Ectodermal cell (in vitro differentiated cells): ENCODE results near the gene BABAM2.
"Not testable (repeated sequence)": the region's sequence is repeated elsewhere in the genome, so short reads cannot be mapped to it uniquely, and the experiment has no call there.

Experiments used
- H3K27ac ChIP-seq: 2 replicates; pipeline ENCODE4 v1.7.0; 2013; ENCODE audit warnings: mild to moderate bottlenecking, low read depth, low read length; ENCODE audit not compliant: insufficient read depth, poor library complexity, severe bottlenecking
- H3K27me3 ChIP-seq: 2 replicates; pipeline ENCODE4 v1.7.0; 2013; ENCODE audit warnings: mild to moderate bottlenecking, low read length; ENCODE audit not compliant: insufficient read depth, control insufficient read depth, poor library complexity, severe bottlenecking
- H3K36me3 ChIP-seq: one replicate; pipeline ENCODE4 v1.7.0; 2013; ENCODE audit warnings: low read length; ENCODE audit not compliant: control insufficient read depth, insufficient read depth
- H3K4me1 ChIP-seq: one replicate; pipeline ENCODE4 v1.7.0; 2013; ENCODE audit warnings: low read length; ENCODE audit not compliant: control insufficient read depth, insufficient read depth
- H3K4me3 ChIP-seq: 2 replicates; pipeline ENCODE4 v1.7.0; 2013; ENCODE audit warnings: low read depth, low read length, control low read depth; ENCODE audit not compliant: insufficient read depth
- H3K9me3 ChIP-seq: 2 replicates; pipeline ENCODE4 v1.7.0; 2013; ENCODE audit warnings: mild to moderate bottlenecking, low read length, moderate library complexity; ENCODE audit not compliant: control insufficient read depth
- WGBS, 2 experiments: methylation state at CpG; one replicate each; pipeline ENCODE4 v1.1.7; 2013; ENCODE audit warnings: missing lambda C conversion rate in 2 of 2; 5-methylcytosine and 5-hydroxymethylcytosine counted together

BABAM2 gene

DNA sequence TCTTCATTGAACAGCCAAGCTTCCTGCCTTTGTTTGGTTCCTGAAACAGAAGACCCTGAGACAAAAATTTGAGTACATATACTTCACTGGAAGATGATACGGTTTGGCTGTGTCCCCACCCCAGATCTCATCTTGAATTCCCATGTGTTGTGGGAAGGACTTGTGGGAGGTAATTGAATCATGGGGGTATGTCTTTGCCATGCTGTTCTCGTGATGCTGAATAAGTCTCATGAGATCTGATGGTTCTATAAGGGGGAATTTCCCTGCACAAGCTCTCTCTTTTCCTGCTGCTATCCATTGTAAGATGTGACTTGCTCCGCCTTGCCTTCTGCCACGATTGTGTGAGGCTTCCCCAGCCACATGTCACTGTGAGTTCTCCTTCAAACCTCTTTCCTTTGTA lies 76.5 kb downstream of the BABAM2 start:
- Histone ChIP-seq H3K4me1 (no peaks in the 10 kb centered on the region), H3K36me3 (no peaks in the 10 kb centered on the region), H3K9me3 (no peaks in the 10 kb centered on the region), H3K27me3 (no peaks in the 10 kb centered on the region), H3K27ac (no peak overlapping the region), H3K4me3 (no peak overlapping the region)
- 85 to 96% methylated on average over 4 of the region's 4 CpGs for WGBS, 2 experiments

DNA sequence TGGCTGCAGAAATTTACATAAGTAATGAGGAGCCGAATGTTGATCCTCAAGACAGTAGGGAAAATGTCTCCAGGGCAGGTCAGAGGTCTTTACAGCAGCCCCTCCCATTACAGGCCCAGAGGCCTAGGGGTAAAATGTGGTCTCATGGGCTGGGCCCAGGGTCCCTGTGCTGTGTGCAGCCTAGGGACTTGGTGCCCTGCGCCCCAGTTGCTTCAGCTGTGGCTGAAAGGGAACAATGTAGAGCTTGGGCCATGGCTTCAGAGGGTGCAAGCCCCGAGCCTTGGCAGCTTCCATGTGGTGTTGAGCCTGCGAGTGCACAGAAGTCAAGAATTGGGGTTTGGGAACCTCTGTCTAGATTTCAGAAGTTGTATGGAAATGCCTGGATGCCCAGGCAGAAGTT lies 77.5 kb downstream of the BABAM2 start:
- H3K4me1 ChIP-seq, H3K9me3 ChIP-seq, H3K36me3 ChIP-seq, H3K27ac ChIP-seq, H3K4me3 ChIP-seq, H3K27me3 ChIP-seq: not testable (repeated sequence)
- WGBS, 2 experiments, result 94 to 95% methylated on average over 4 of the region's 4 CpGs

DNA sequence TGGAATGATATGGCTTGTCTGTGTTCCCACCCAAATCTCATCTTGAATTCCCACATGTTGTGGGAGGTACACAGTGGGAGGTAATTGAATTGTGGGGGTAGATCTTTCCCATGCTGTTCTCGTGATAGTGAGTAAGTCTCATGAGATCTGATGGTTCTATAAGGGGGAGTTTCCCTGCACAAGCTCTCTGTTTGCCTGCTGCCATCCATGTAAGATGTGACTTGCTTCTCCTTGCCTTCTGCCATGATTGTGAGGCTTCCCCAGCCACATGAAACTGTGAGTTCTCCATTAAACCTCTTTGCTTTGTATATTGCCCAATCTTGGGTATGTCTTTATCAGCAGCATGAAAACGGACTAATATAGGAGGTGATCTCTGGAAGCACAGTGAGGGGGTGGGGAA lies 78.4 kb downstream of the BABAM2 start:
- H3K27ac ChIP-seq, H3K9me3 ChIP-seq, H3K27me3 ChIP-seq, H3K4me3 ChIP-seq, H3K36me3 ChIP-seq, H3K4me1 ChIP-seq: not testable (repeated sequence)
- WGBS, 2 experiments, result 92 to 95% methylated on average over 2 of the region's 2 CpGs

DNA sequence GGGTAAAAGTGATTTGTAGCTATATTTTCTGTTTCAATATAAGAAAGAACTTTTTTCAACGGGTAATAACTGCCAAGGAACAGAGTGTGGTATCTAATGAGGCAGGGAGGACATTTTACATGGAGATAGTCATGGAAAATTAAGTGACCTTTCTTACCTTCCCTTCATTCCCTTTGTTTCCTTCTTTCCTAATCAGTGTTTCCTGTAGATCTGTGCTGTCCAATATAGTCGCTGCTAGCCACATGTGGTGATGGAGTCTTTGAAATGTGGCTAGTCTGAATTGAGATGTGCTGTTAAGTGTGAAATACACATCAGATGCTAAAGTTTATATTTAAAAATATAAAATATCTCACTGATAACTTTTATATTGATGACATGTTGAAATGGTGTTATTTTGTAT lies 81.8 kb downstream of the BABAM2 start:
- WGBS, 2 experiments, result 87 to 92% methylated on average over 1 to 2 of the region's 2 CpGs
- no peaks in the 10 kb centered on the region for H3K4me1 ChIP-seq

DNA sequence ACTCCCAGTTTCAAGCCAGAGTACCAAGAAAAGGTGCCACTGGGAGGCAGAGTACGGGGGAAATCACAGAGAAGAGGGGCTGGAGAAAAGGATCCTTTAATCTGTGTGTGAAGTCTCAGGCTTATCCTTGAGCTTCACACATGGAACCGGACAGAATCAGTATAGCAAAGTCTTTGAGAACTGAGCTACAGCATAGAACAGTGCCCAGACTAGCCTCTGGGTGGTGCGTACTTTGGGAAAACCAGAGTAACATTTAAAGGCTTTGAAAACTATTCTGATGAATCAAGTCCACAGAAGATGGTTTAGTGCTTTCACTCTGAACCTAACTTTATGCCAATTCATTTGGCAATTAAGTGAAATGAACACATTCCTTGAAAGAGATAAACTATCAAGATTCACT lies 83.1 kb downstream of the BABAM2 start:
- H3K27me3 ChIP-seq, result no peaks in the 10 kb centered on the region
- no peak overlapping the region for H3K4me3 ChIP-seq
- H3K4me1 ChIP-seq, result no peaks in the 10 kb centered on the region
- H3K9me3 ChIP-seq, result no peaks in the 10 kb centered on the region
- no peaks in the 10 kb centered on the region for H3K36me3 ChIP-seq
- no peak overlapping the region for H3K27ac ChIP-seq
- WGBS, 2 experiments, result 81 to 82% methylated on average over 3 of the region's 3 CpGs

More for the DNA sequence above, 81.8 kb downstream of the BABAM2 start:
- Histone ChIP-seq H3K9me3 (no peaks in the 10 kb centered on the region), H3K27me3 (no peaks in the 10 kb centered on the region), H3K4me3 (no peak overlapping the region), H3K36me3 (no peaks in the 10 kb centered on the region), H3K27ac (no peak overlapping the region)

DNA sequence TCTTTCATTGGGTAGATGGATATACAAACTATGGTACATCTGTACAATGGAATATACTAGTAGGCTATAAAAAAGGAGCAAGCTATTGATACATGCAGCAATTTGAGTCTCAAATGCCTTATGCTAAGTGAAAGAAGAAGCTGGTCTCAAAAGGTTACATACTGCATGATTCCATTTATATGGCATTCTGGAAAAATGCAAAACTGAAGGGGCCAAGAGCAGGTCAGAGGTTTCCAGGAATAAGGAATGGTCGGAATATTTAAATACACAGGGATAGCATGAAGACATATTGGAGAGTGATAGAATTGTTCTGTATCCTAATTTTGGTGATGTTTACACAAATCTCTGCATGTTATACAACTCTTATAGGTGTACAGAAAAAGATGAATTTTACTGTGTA lies 85.8 kb downstream of the BABAM2 start:
- 93 to 96% methylated on average over 1 of the region's 1 CpG for WGBS, 2 experiments
- H3K27me3 ChIP-seq, result no peaks in the 10 kb centered on the region
- H3K36me3 ChIP-seq, result no peaks in the 10 kb centered on the region
- H3K4me3 ChIP-seq, result no peak overlapping the region
- no peaks in the 10 kb centered on the region for H3K9me3 ChIP-seq
- H3K27ac ChIP-seq, result no peak overlapping the region
- no peaks in the 10 kb centered on the region for H3K4me1 ChIP-seq

DNA sequence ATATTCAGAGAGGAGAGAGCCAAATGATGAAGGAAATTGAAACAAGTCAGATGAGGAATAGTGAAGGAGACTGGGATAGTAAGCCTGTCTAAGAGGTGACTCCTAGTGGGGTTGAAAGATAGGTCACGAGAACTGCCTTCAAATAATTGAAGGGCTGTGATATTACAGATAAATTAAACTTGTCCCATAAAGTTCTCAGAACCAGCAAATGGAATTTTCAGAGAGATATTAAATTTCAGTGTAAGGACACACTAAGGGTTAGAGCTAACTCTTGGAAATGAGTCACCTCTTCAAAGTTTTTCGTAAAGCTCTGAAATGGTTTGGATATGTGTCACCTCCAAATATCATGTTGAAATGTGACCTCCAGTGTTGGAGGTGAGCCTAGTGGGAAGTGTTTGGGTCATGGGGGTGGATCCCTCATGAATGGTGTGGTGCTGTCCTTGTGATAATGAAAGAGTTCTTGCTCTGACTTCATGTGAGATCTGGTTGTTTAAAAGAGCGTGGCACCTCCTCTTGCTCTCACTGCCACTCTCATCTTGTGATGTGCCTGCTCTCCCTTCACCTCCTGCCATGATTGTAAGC lies 87.3 kb downstream of the BABAM2 start:
- Histone ChIP-seq H3K4me1 (no peaks in the 10 kb centered on the region), H3K4me3 (no peak overlapping the region), H3K36me3 (no peaks in the 10 kb centered on the region), H3K27me3 (no peaks in the 10 kb centered on the region), H3K27ac (no peak overlapping the region), H3K9me3 (no peaks in the 10 kb centered on the region)
- 96% methylated on average over 3 of the region's 3 CpGs for WGBS, 2 experiments

DNA sequence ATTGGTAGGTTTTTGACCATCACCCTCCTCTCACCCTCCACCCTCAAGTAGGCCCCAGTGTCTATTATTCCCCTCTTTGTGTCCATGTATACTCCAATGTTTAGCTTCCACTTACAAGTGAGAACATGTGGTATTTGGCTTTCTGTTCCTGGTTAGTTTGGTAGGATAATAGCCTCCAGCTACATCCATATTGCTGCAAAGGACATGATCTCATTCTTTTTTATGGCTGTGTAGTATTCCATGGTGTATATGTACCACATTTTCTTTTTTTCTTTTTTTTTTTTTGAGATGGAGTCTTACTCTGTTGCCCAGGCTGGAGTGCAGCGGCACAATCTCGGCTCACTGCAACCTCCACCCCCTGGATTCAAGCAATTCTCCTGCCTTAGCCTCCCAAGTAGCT lies 88.2 kb downstream of the BABAM2 start:
- not testable (repeated sequence) for H3K27me3 ChIP-seq, H3K36me3 ChIP-seq, H3K4me1 ChIP-seq, H3K27ac ChIP-seq, H3K9me3 ChIP-seq, H3K4me3 ChIP-seq
- 89 to 93% methylated on average over 2 of the region's 2 CpGs for WGBS, 2 experiments

DNA sequence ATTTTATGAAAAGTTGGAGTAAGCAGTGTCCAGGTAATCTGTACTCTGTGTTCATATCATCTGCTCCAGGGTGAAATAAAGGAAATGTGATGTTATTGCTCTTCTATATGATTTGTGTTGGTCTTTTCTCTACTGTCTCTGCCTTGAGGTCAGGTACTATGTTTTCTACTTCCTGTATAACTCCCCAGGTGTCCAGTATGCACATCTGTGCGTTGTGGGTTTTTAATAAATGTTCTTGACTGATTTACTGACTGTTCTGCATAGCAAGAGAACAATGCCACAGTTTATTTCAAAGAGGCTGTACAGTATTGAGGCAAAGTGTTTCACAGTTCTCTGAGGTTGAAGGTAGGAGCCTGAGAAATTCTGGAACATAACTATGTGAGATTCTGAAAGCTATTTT lies 89.7 kb downstream of the BABAM2 start:
- Histone ChIP-seq H3K36me3 (no peaks in the 10 kb centered on the region), H3K27me3 (no peaks in the 10 kb centered on the region), H3K27ac (no peak overlapping the region), H3K9me3 (no peaks in the 10 kb centered on the region), H3K4me1 (no peaks in the 10 kb centered on the region), H3K4me3 (no peak overlapping the region)
- WGBS, 2 experiments, result 77 to 89% methylated on average over 1 of the region's 1 CpG

DNA sequence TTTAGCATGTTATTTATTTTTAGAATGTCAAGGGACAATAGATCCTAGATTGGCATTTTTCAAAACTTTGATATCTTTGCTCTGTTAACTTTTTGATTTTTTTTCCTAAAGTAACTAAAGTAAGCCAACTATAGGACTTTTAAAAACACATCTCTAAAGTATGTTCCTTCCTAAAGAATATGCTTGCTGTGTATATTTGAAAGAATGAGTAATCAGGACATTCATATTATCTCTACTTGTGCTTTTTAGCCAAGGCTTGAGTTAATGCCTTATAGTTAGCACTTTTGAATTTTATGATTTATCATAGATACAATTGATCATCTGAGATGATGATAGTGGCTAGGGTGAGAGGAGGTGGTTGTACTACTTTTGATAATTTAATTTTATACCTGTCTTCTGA lies 93.6 kb downstream of the BABAM2 start:
- Histone ChIP-seq H3K4me3 (no peak overlapping the region), H3K27ac (no peak overlapping the region), H3K36me3 (no peaks in the 10 kb centered on the region), H3K9me3 (no peaks in the 10 kb centered on the region), H3K27me3 (no peaks in the 10 kb centered on the region), H3K4me1 (no peaks in the 10 kb centered on the region)

DNA sequence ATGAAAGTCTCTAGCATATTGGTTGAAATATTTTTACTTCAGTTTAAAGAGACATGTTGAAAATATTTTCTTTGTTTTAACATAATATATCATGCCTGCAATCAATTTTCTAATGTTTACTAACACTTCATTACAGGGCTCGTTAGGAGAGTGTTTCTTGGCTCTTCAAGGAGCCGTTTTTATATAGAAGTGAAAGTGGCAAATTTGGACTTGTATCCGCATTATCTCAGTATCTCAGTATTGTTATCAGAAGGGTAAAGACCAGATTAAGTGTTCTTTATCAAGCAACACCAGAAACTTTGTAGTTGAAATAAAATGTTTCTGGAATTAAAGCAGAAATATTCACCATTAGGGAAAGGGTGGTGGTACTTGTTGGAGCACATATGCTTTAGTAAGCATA lies 97.8 kb downstream of the BABAM2 start:
- H3K27ac ChIP-seq, result no peak overlapping the region

More for the DNA sequence above, 97.8 kb downstream of the BABAM2 start:
- Histone ChIP-seq H3K4me1 (no peaks in the 10 kb centered on the region), H3K9me3 (no peaks in the 10 kb centered on the region), H3K36me3 (no peaks in the 10 kb centered on the region), H3K27me3 (no peaks in the 10 kb centered on the region), H3K4me3 (no peak overlapping the region)
- WGBS, 2 experiments, result 95 to 96% methylated on average over 2 to 3 of the region's 3 CpGs
